GM12878 (cell line): ENCODE measurements around the gene AQP11. TPM values are rescaled to one million over a fixed set of nuclear protein-coding genes. Genes with fewer than 3 reads are reported as not detected.

Experiments
- ATAC-seq: fragments of 200-7000 bp; cut with Tn5 transposase; 3 replicates; pipeline ENCODE4 v1.9.1; 2020; ENCODE audit warnings: mild to moderate bottlenecking, moderate library complexity
- BruUV-seq: library from RNA; stranded (reverse); fragments of 400-500 nt; replicated peaks from 2 replicates; lab custom pipeline; 2021; lab: Mats Ljungman, UMichigan
- CTCF ChIA-PET: fragments of 300-600 bp; sonication (Branson Sonifier 250); formaldehyde crosslinking; extraction: SDS; loops from one replicate; lab custom pipeline; 2021; ENCODE audit warnings: inconsistent platforms; lab: Yijun Ruan, JAX
- POLR2A ChIA-PET: fragments of 350-600 bp; formaldehyde crosslinking; extraction: SDS; loops from one replicate; lab custom pipeline; 2021; ENCODE audit warnings: inconsistent platforms; lab: Charles Lee
- RAD21 ChIA-PET: fragments of 300-600 bp; sonication (Branson Sonifier 250); formaldehyde crosslinking; loops from one replicate; lab custom pipeline; 2023; ENCODE audit warnings: antibody characterized with exemption; ENCODE audit not compliant: unreplicated experiment; lab: Charles Lee
- SMC1A ChIA-PET: fragments of 300-600 bp; sonication (Branson Sonifier 250); formaldehyde crosslinking; loops from one replicate; lab custom pipeline; 2023; ENCODE audit not compliant: unreplicated experiment, uncharacterized antibody; lab: Charles Lee
- DNase-seq: peaks from one replicate; pipeline ENCODE4 v3.0.0-alpha.2; 2011; ENCODE audit warnings: low read depth, low spot score
- FAIRE-seq: peaks from 3 replicates; lab custom pipeline; 2011; peaks lifted over from hg19 to GRCh38; lab: Jason Lieb, UNC
- H2AFZ ChIP-seq: 2 replicates; pipeline ENCODE4 v1.6.0; 2011; ENCODE audit warnings: low read depth, low read length, control low read depth; ENCODE audit not compliant: control insufficient read depth
- H3K27ac ChIP-seq: 2 replicates; pipeline ENCODE4 v1.5.1; 2011; ENCODE audit warnings: control low read depth; ENCODE audit not compliant: control insufficient read depth, insufficient read depth
- H3K27me3 ChIP-seq, 2 experiments: replicated peaks in 1 of 2; 2 replicates each; pipeline versions ENCODE4 v1.6.0 to v1.6.1; 2011; ENCODE audit warnings: low read length in 1 of 2; ENCODE audit not compliant: control insufficient read depth in 2 of 2, insufficient read depth in 2 of 2
- H3K36me3 ChIP-seq, 2 experiments: 2 replicates each; pipeline ENCODE4 v1.5.1; 2011; ENCODE audit warnings: low read length in 1 of 2; ENCODE audit not compliant: control insufficient read depth in 2 of 2, insufficient read depth in 2 of 2
- H3K4me1 ChIP-seq: 2 replicates; pipeline ENCODE4 v1.6.1; 2011; ENCODE audit warnings: mild to moderate bottlenecking, low read length, moderate library complexity, mixed read lengths; ENCODE audit not compliant: control insufficient read depth, insufficient read depth
- H3K4me2 ChIP-seq: 2 replicates; pipeline ENCODE4 v1.6.0; 2011; ENCODE audit warnings: control low read depth; ENCODE audit not compliant: control insufficient read depth, insufficient read depth
- H3K4me3 ChIP-seq: fragments of 200-600 bp; sonication (generic); 2 replicates; pipeline ENCODE4 v1.5.1; 2016
- H3K79me2 ChIP-seq: 2 replicates; pipeline ENCODE4 v1.6.0; 2011; ENCODE audit warnings: low read length; ENCODE audit not compliant: control insufficient read depth, insufficient read depth
- H3K9ac ChIP-seq: 2 replicates; pipeline ENCODE4 v1.8.0; 2011; ENCODE audit warnings: low read length, control low read depth, mixed read lengths; ENCODE audit not compliant: control insufficient read depth, insufficient read depth
- H3K9me3 ChIP-seq: replicated peaks from 3 replicates; pipeline ENCODE4 v1.5.1; 2011; ENCODE audit warnings: mild to moderate bottlenecking, low read length; ENCODE audit not compliant: control insufficient read depth, insufficient read depth
- H4K20me1 ChIP-seq: 2 replicates; pipeline ENCODE4 v1.6.0; 2011; ENCODE audit not compliant: control insufficient read depth, insufficient read depth
- BCL11A ChIP-seq: IDR thresholded peaks from 2 replicates; pipeline ENCODE4 v1.6.1; 2011; ENCODE audit warnings: low read depth, low read length
- EP300 ChIP-seq, 2 experiments: fragments of 150-350 bp in 1 of 2; IDR thresholded peaks; 2 replicates each; pipeline ENCODE4 v1.6.1; 2011 to 2012; ENCODE audit warnings: low read depth in 2 of 2, low read length in 2 of 2, borderline replicate concordance in 1 of 2, improper control_type of control experiment in 1 of 2, inconsistent platforms in 1 of 2; ENCODE audit not compliant: control insufficient read depth in 1 of 2
- FOXM1 ChIP-seq: IDR thresholded peaks from 2 replicates; pipeline ENCODE4 v1.6.1; 2012; ENCODE audit warnings: low read depth, mild to moderate bottlenecking, inconsistent platforms, low read length, moderate library complexity
- GABPA ChIP-seq: IDR thresholded peaks from 2 replicates; pipeline ENCODE4 v1.6.1; 2014; ENCODE audit warnings: antibody characterized with exemption, low read depth, mild to moderate bottlenecking, inconsistent platforms
- HDAC6 ChIP-seq: fragments of 200-600 bp; sonication (generic); IDR thresholded peaks from one replicate; pipeline ENCODE4 v1.8.0; 2017; ENCODE audit warnings: antibody characterized with exemption; ENCODE audit not compliant: unreplicated experiment
- IKZF1 ChIP-seq: fragments of 450-650 bp; conservative IDR thresholded peaks from 2 replicates; pipeline ENCODE4 v1.6.1; 2017; ENCODE audit warnings: antibody characterized with exemption, mild to moderate bottlenecking
- NR2C1 ChIP-seq: fragments of 450-650 bp; IDR thresholded peaks from 2 replicates; pipeline ENCODE4 v1.6.1; 2017; ENCODE audit warnings: antibody characterized with exemption, mild to moderate bottlenecking, moderate library complexity
- SPI1 ChIP-seq: IDR thresholded peaks from 2 replicates; pipeline ENCODE4 v1.6.1; 2011; ENCODE audit warnings: low read depth, mild to moderate bottlenecking, low read length, moderate library complexity, borderline replicate concordance; ENCODE audit not compliant: insufficient read depth
- STAT1 ChIP-seq: fragments of 450-650 bp; conservative IDR thresholded peaks from 2 replicates; pipeline ENCODE4 v1.6.1; 2014; ENCODE audit warnings: antibody characterized with exemption, mild to moderate bottlenecking
- TARDBP ChIP-seq: IDR thresholded peaks from 2 replicates; pipeline ENCODE4 v1.6.1; 2016; ENCODE audit warnings: borderline replicate concordance
- USF2 ChIP-seq: IDR thresholded peaks from 2 replicates; pipeline ENCODE4 v1.6.1; 2011; ENCODE audit warnings: low read depth, low read length, improper control_type of control experiment, borderline replicate concordance
- ZNF207 ChIP-seq: fragments of 450-650 bp; IDR thresholded peaks from 2 replicates; pipeline ENCODE4 v1.6.1; 2014; ENCODE audit warnings: antibody characterized with exemption, mild to moderate bottlenecking, borderline replicate concordance
- ZZZ3 ChIP-seq: IDR thresholded peaks from 2 replicates; pipeline ENCODE4 v1.6.1; 2011; ENCODE audit warnings: low read depth; ENCODE audit not compliant: control insufficient read depth, insufficient read length
- WGBS: methylation state at CpG from one replicate; pipeline ENCODE4 v1.1.6; 2016; ENCODE audit warnings: low lambda C conversion rate; ENCODE audit not compliant: insufficient replicate concordance, insufficient coverage; ENCODE audit errors: missing lambda C conversion rate; 5-methylcytosine and 5-hydroxymethylcytosine counted together
- in situ Hi-C: fragments of 300-500 bp; cut with MboI; formaldehyde crosslinking; loops from 9 replicates; pipeline ENCODE4 v1.14.3; 2018; ENCODE audit warnings: mixed read lengths
- intact Hi-C: fragments of 100-400 bp; cut with micrococcal nuclease; formaldehyde crosslinking; loops from one replicate; pipeline ENCODE4 v1.14.2; 2022; ENCODE audit not compliant: unreplicated experiment
- polyA plus RNA-seq, 11 experiments: library from polyadenylated mRNA; depleted of rRNA in 4 of 11; unstranded in 6 of 11; stranded (reverse) in 5 of 11; fragments of >200 nt; fragmentation: Nextera tagmentation in 4 of 11; fragmentation: Illumina TruSeq in 1 of 11; extraction: Ambion mirVana in 4 of 11; extraction: Trizol in 1 of 11; gene quantifications; 1 replicate in 1 of 11; 2 replicates in 10 of 11; pipeline versions ENCODE4 v1.2.1 to v1.2.3, GENCODE V29; 2011 to 2016; ENCODE audit warnings: inconsistent platforms in 2 of 11, missing spikeins in 2 of 11, low read depth in 1 of 11
- total RNA-seq, 4 experiments: library from RNA; depleted of rRNA in 3 of 4; stranded (reverse); fragments of >200 nt in 3 of 4; fragmentation: Illumina TruSeq in 1 of 4; extraction: Trizol in 1 of 4; gene quantifications; 2 replicates each; pipeline versions ENCODE4 v1.2.1 to v1.2.3, GENCODE V29; 2013 to 2021
- TF ChIP-seq, protein P1 (sequence below): fragments of 450-650 bp; IDR thresholded peaks from 2 replicates; pipeline ENCODE4 v1.6.1; 2017; ENCODE audit warnings: low read depth, mild to moderate bottlenecking, moderate library complexity

Gene AQP11
- total and polyA plus RNA-seq, 10 of the 15 experiments (the other 5 are each of a cell fraction or from before 2014, with no cell fraction given), result 0.14 to 2.1 (median 0.54) TPM

DNA sequence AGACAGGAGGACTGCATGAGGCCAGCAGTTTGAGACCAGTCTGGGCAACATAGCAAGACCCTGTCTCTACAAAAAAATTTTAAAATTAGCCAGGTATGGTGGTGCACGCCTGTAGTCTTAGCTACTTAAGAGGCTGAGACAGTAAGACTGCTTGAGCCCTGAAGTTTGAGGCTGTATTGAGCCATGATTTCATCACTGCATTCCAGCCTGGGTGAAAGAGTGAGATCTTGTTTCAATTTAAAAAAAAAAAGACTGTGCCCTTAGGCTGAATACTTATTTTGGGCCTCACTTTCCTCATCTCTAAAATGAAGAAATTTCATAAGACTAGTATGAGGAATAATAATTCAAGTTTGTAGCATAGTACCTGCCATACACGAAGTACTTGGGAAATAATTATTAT, 6.9 kb downstream of the AQP11 start:
- H3K4me2 ChIP-seq, result no peak overlapping the region
- BruUV-seq, result no TSS peak
- no peaks in the 10 kb centered on the region for H4K20me1 ChIP-seq
- SMC1A ChIA-PET, result no interaction called here
- FAIRE-seq (no peak), ATAC-seq (no peak), DNase-seq (no peak)
- no peak for TF ChIP-seq GABPA
- TF ChIP-seq STAT1, result no peak
- TF ChIP-seq BCL11A, result no peak
- no peak for TF ChIP-seq IKZF1
- TF ChIP-seq, protein P1, sequence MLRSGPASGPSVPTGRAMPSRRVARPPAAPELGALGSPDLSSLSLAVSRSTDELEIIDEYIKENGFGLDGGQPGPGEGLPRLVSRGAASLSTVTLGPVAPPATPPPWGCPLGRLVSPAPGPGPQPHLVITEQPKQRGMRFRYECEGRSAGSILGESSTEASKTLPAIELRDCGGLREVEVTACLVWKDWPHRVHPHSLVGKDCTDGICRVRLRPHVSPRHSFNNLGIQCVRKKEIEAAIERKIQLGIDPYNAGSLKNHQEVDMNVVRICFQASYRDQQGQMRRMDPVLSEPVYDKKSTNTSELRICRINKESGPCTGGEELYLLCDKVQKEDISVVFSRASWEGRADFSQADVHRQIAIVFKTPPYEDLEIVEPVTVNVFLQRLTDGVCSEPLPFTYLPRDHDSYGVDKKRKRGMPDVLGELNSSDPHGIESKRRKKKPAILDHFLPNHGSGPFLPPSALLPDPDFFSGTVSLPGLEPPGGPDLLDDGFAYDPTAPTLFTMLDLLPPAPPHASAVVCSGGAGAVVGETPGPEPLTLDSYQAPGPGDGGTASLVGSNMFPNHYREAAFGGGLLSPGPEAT, result no peak
- no peak for TF ChIP-seq HDAC6
- no peaks in the 10 kb centered on the region for H3K36me3 ChIP-seq
- no peak overlapping the region for H3K4me3 ChIP-seq
- no peaks in the 10 kb centered on the region for H3K27me3 ChIP-seq
- H3K79me2 ChIP-seq, result no peaks in the 10 kb centered on the region
- RAD21 ChIA-PET, result no interaction called here
- H3K9me3 ChIP-seq, result no peaks in the 10 kb centered on the region
- no peak overlapping the region for H3K9ac ChIP-seq
- no peak overlapping the region for H2AFZ ChIP-seq
- in situ Hi-C loops, result no loop called here
- POLR2A ChIA-PET, result no interaction called here
- 96% methylated on average over 2 of the region's 2 CpGs for WGBS
- CTCF ChIA-PET, result no interaction called here
- H3K27ac ChIP-seq, result no peak overlapping the region
- no peaks in the 10 kb centered on the region for H3K4me1 ChIP-seq
- intact Hi-C loops, result no loop called here

- Histone ChIP-seq H3K4me2 (no peak overlapping the region), H3K27ac (no peak overlapping the region), H3K79me2 (no peaks in the 10 kb centered on the region), H3K4me3 (no peak overlapping the region), H3K36me3 (no peaks in the 10 kb centered on the region), H3K9me3 (no peaks in the 10 kb centered on the region), H2AFZ (no peak overlapping the region), H3K4me1 (no peaks in the 10 kb centered on the region), H4K20me1 (no peaks in the 10 kb centered on the region), H3K27me3 (no peaks in the 10 kb centered on the region), H3K9ac (no peak overlapping the region)
- SMC1A ChIA-PET, result interaction anchor here (1.0 to 1.3 kb wide), 2 partner anchors 21 to 50 kb away, joined by 3 to 5 read pairs; no protein-coding TSS in a partner anchor
- no peak for DNase-seq
- RAD21 ChIA-PET, result no interaction called here
- no peak for ATAC-seq
- BruUV-seq, result no TSS peak
- no peak for FAIRE-seq
- TF ChIP-seq ZZZ3 (no peak), TARDBP (no peak), FOXM1 (no peak), USF2 (no peak), BCL11A (no peak), ZNF207 (no peak), EP300 (IDR thresholded peaks at IDR 0.05; ENCODE audit: borderline replicate concordance in 1 of 2, control insufficient read depth in 1 of 2, low read depth in 2 of 2, low read length in 2 of 2) (no peak), NR2C1 (no peak), SPI1 (no peak)
- POLR2A ChIA-PET, result no interaction called here
- in situ Hi-C loops (no loop called here), intact Hi-C loops (no loop called here)
- CTCF ChIA-PET, result no interaction called here
- WGBS, result 98% methylated on average over 2 of the region's 2 CpGs
Observed at GRCh38 chr11:77598195-77598594, 8.4 kb downstream of the AQP11 start.
